COLO668 (cell line): ENCODE data around the gene TUBB.
"Not testable (repeated sequence)": the region's sequence is repeated elsewhere in the genome, so short reads cannot be mapped to it uniquely, and the experiment has no call there.

Experiments
- DNase-seq: peaks from one replicate; lab custom pipeline; 2025; ENCODE audit not compliant: unreplicated experiment; lab: John Stamatoyannopoulos, UW

TUBB gene

DNA sequence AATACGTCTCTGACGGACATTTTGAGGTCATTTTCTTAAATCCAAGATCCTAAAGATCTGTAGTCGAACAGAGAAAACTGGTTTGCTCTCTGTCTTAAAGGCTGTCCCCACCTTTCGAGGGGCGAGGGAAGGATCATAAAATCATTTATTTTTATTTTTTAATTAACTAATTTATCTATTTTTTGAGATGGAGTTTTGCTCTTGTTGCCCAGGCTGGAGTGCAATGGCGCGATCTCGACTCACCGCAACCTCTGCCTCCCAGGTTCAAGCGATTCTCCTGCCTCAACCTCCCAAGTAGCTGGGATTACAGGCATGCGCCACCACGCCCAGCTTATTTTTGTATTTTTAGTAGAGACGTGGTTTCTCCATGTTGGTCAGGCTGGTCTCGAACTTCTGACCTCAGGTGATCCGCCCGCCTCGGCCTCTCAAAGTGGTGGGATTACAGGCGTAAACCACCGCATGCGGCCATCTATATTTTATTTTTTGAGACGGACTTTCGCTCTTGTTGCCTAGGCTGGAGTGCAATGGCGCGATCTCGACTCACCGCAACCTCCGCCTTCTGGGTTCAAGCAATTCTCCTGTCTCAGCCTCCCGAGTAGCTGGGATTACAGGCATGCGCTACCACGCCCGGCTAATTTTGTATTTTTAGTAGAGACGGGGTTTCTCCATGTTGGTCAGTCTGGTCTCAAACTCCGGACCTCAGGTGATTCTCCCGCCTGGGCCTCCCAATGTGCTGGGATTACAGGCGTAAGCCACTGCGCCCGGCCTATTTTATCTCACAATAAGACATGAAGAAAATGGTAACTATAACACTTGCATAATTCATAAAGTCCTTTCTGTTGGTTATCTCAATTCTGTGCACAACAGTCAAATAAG is 2.1 kb upstream of the TUBB start:
- not testable (repeated sequence) for DNase-seq

GRCh38 chr6:30719356-30719755 is 796 bp upstream of the TUBB start:
- DNase-seq, result peak; percentile 8

DNA sequence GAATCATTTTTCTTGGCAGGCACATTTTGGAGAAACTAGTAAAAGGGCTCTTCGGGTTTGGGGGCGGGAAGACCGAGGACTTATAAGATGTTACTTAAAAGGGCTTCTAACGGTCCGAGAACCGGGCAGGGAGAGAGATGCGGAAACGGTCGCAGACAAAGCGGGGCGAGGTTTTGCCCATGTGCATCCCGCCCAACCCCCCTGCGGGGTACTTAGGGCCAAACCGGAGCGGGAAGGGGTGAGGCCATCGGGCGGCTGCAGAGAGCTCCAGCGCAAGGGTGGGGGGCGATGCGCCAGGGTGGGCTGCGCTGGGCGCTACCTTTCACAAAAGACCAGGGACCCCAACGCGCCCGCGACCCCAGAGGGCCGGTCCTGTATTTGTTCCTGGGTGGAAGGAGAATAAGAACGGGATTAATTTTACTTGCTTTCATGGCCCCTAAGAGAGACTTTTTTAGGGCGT is 616 bp downstream of the TUBB start:
- DNase-seq, result peak; percentile 77

- peak; percentile 91 for DNase-seq
These were observed 1.3 kb downstream of the TUBB start for GRCh38 chr6:30721198-30722024.

GRCh38 chr6:30722025-30722279 is 1.8 kb downstream of the TUBB start:
- DNase-seq, result not testable (repeated sequence)

GRCh38 chr6:30722280-30723112 is 2.3 kb downstream of the TUBB start:
- peak; percentile 60 for DNase-seq

DNA sequence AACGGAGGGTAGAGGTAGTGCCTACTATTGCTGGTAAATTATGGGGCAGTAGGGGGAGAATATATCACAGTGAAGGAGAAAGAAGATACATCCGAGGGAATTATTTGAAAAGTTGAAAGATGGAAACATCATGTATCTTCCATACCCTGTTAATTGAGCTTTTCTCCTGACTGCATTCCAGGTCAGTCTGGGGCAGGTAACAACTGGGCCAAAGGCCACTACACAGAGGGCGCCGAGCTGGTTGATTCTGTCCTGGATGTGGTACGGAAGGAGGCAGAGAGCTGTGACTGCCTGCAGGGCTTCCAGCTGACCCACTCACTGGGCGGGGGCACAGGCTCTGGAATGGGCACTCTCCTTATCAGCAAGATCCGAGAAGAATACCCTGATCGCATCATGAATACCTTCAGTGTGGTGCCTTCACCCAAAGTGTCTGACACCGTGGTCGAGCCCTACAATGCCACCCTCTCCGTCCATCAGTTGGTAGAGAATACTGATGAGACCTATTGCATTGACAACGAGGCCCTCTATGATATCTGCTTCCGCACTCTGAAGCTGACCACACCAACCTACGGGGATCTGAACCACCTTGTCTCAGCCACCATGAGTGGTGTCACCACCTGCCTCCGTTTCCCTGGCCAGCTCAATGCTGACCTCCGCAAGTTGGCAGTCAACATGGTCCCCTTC is 3.1 kb downstream of the TUBB start:
- not testable (repeated sequence) for DNase-seq

DNA sequence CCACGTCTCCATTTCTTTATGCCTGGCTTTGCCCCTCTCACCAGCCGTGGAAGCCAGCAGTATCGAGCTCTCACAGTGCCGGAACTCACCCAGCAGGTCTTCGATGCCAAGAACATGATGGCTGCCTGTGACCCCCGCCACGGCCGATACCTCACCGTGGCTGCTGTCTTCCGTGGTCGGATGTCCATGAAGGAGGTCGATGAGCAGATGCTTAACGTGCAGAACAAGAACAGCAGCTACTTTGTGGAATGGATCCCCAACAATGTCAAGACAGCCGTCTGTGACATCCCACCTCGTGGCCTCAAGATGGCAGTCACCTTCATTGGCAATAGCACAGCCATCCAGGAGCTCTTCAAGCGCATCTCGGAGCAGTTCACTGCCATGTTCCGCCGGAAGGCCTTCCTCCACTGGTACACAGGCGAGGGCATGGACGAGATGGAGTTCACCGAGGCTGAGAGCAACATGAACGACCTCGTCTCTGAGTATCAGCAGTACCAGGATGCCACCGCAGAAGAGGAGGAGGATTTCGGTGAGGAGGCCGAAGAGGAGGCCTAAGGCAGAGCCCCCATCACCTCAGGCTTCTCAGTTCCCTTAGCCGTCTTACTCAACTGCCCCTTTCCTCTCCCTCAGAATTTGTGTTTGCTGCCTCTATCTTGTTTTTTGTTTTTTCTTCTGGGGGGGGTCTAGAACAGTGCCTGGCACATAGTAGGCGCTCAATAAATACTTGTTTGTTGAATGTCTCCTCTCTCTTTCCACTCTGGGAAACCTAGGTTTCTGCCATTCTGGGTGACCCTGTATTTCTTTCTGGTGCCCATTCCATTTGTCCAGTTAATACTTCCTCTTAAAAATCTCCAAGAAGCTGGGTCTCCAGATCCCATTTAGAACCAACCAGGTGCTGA is 3.9 kb downstream of the TUBB start:
- not testable (repeated sequence) for DNase-seq

- DNase-seq, result no peak
These were observed 4.9 kb downstream of the TUBB start for GRCh38 chr6:30724906-30725667.

GRCh38 chr6:30725713-30726505 is 5.8 kb downstream of the TUBB start:
- DNase-seq, result no peak

DNA sequence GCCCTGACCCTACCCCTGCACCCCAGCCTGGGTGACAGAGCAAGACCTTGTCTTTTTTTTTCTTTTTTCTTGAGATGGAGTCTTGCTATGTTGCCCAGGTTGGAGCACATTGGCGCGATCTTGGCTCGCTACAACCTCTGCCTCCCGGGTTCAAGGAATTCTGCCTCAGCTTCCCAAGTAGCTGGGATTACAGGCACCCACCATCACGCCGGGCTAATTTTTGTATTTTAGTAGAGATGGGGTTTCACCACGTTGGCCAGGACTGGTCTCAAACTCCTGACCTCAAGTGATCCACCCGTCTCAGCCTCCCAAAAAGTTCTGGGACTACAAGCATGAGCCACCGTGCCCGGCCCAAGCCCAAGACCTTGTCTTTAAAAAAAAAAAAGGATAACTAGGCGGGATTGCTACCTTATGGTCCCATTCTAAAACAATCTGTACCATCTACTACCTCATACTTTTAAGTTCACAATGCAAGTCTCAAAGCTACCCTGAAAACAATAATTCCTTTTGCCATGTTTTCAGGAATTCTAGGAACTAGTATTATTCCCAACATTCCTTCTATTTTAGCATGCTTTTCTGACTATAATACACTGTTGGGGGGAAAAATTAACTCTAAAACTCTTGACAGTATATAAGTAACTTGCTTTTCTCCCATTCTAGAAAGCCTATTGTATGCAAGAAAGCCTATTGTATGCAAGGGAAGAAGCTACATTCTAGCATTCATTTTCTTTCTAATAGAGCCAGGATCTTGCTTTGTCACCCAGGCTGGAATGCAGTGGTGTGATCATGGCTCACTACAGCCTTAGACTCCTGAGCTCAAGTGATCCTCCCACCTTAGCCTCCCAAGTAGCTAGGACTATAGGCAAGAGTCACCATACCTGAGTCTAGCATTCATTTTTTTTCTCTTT is 6.6 kb downstream of the TUBB start:
- no peak for DNase-seq

GRCh38 chr6:30727920-30728553 is 7.9 kb downstream of the TUBB start:
- no peak for DNase-seq

GRCh38 chr6:30730601-30731435 is 10.7 kb downstream of the TUBB start:
- peak; percentile 83 for DNase-seq

- DNase-seq, result no peak
These were observed 12.2 kb downstream of the TUBB start for GRCh38 chr6:30732237-30732943.

DNA sequence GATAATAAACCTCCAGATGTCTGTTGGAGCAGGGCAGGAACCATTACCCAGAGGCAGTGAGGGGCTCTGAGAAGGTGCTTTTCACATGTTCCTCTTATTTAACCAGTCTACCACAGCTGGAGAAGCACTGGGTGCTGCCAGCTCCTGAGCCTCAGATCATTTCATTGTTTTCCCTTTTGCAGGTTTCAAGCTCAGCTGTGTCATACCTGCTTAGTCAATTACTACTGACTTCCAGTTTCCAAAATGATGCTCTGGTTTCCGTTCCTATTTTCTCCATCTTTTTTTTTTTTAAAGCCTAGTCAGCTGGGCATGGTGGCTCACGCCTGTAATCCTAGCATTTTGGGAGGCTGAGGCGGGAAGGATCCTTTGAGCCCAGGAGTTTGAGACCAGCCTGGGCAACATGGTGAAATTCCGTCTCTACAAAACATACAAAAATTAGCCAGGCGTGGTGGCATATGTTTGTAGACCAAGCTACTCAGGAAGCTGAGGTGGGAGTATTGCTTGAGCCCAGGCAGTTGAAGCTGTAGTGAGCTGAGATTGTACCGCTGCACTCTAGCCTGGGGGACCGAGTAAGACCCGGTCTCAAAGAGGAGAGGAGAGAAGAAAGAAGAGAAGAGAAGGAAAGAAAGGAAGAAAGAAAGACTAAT is 15.6 kb downstream of the TUBB start:
- DNase-seq, result no peak
